Muscle of back (tissue), 11 donors: ENCODE data around the gene PPP1R15B. TPM values are rescaled to one million over a fixed set of nuclear protein-coding genes. Genes with fewer than 3 reads are reported as not detected.
A peak's percentile ranks its signal among the peaks of the same experiment; 100 is the strongest.
"Not testable (repeated sequence)": the region's sequence is repeated elsewhere in the genome, so short reads cannot be mapped to it uniquely, and the experiment has no call there.

Source experiments
- DNase-seq, 3 donors: peaks; one replicate each; pipeline versions ENCODE4 v3.0.0 to v3.0.0-alpha.2; 2013
- polyA plus RNA-seq, 10 donors: library from polyadenylated mRNA; unstranded; fragments of 120-200 nt; gene quantifications; one replicate each; pipeline ENCODE4 v1.2.1, GENCODE V29; 2013; ENCODE audit not compliant: insufficient read length in 10 of 10

Gene PPP1R15B
- polyA plus RNA-seq, 10 donors = 22.9 to 33.9 (median 29.4) TPM

- DNase-seq = no peak
These were observed 13.0 kb upstream of the PPP1R15B start for GRCh38 chr1:204424621-204425020.

GRCh38 chr1:204422061-204422705 lies 10.6 kb upstream of the PPP1R15B start:
- DNase-seq = not testable (repeated sequence)

GRCh38 chr1:204421441-204421840 lies 9.8 kb upstream of the PPP1R15B start:
- DNase-seq = no peak

- no peak for DNase-seq
These were observed 8.7 kb upstream of the PPP1R15B start for GRCh38 chr1:204420039-204421004.

GRCh38 chr1:204419064-204419403 lies 7.4 kb upstream of the PPP1R15B start:
- DNase-seq = peak in 1 of 3 donors; percentile 52

GRCh38 chr1:204418174-204419063 lies 6.8 kb upstream of the PPP1R15B start:
- DNase-seq = peak in 1 of 3 donors; percentile 18

- DNase-seq = peak in 2 of 3 donors; percentile 24 to 94
These were observed 5.7 kb upstream of the PPP1R15B start for GRCh38 chr1:204417074-204417997.

- DNase-seq = no peak
These were observed 5.0 kb upstream of the PPP1R15B start for GRCh38 chr1:204416589-204417073.

- DNase-seq = no peak
These were observed 3.7 kb upstream of the PPP1R15B start for GRCh38 chr1:204415351-204415750.

- DNase-seq = no peak
These were observed 2.4 kb upstream of the PPP1R15B start for GRCh38 chr1:204414016-204414415.

- peak in 1 of 3 donors; percentile 15 for DNase-seq
These were observed 1.5 kb upstream of the PPP1R15B start for GRCh38 chr1:204413170-204413535.

GRCh38 chr1:204410688-204411450 lies 748 bp downstream of the PPP1R15B start:
- peak; percentile 32 to 83 (median 67) for DNase-seq

- peak in 1 of 3 donors; percentile 17 for DNase-seq
These were observed 1.6 kb downstream of the PPP1R15B start for GRCh38 chr1:204409836-204410687.

GRCh38 chr1:204409123-204409522 lies 2.5 kb downstream of the PPP1R15B start:
- DNase-seq = peak in 1 of 3 donors; percentile 24

- DNase-seq = no peak
These were observed 3.0 kb downstream of the PPP1R15B start for GRCh38 chr1:204408602-204409001.

GRCh38 chr1:204408074-204408507 lies 3.5 kb downstream of the PPP1R15B start:
- DNase-seq = peak; percentile 59 to 72 (median 63)

GRCh38 chr1:204407295-204407971 lies 4.2 kb downstream of the PPP1R15B start:
- DNase-seq = no peak

GRCh38 chr1:204406621-204407020 lies 5.0 kb downstream of the PPP1R15B start:
- DNase-seq = no peak
